SU-DHL-6 (cell line): Measurements from ENCODE around the gene MEGF10.

Source experiments
- H2AFZ ChIP-seq: fragments of 200-600 bp; sonication (generic); 2 replicates; pipeline ENCODE4 v1.6.1; 2014; ENCODE audit warnings: low read depth, mild to moderate bottlenecking, moderate library complexity, mixed read lengths, antibody characterized with exemption, low read length; ENCODE audit not compliant: severe bottlenecking
- H3F3A ChIP-seq: fragments of 200-600 bp; shearing (Covaris generic); 2 replicates; pipeline ENCODE4 v1.6.0; 2016; ENCODE audit warnings: antibody characterized with exemption, mild to moderate bottlenecking; ENCODE audit not compliant: insufficient read depth
- H3K27ac ChIP-seq: fragments of 200-600 bp; sonication (generic); 2 replicates; pipeline ENCODE4 v1.5.1; 2016; ENCODE audit warnings: low read depth, mild to moderate bottlenecking, low read length, moderate library complexity, mixed read lengths
- H3K27me3 ChIP-seq: fragments of 200-600 bp; sonication (generic), shearing (Covaris generic); 2 replicates; pipeline ENCODE4 v1.6.0; 2014; ENCODE audit warnings: mild to moderate bottlenecking, low read length
- H3K36me3 ChIP-seq: fragments of 200-600 bp; sonication (generic); 2 replicates; pipeline ENCODE4 v1.6.1; 2014; ENCODE audit warnings: mild to moderate bottlenecking, low read length, mixed read lengths
- H3K4me2 ChIP-seq: fragments of 300-600, 200-600 bp; shearing (Covaris generic), sonication (generic); 2 replicates; pipeline ENCODE4 v1.6.0; 2014; ENCODE audit warnings: low read length, low read depth, mild to moderate bottlenecking; ENCODE audit not compliant: poor library complexity, severe bottlenecking
- H3K4me3 ChIP-seq: fragments of 200-600 bp; sonication (generic); 2 replicates; pipeline ENCODE4 v1.5.1; 2014; ENCODE audit warnings: antibody characterized with exemption, low read length, mild to moderate bottlenecking, mixed read lengths; ENCODE audit not compliant: insufficient read depth, poor library complexity, severe bottlenecking
- H3K79me2 ChIP-seq: fragments of 200-600 bp; sonication (generic); 2 replicates; pipeline ENCODE4 v1.6.1; 2014; ENCODE audit warnings: mild to moderate bottlenecking, low read length, moderate library complexity; ENCODE audit not compliant: insufficient read depth
- H3K9ac ChIP-seq: fragments of 200-600 bp; sonication (generic); 2 replicates; pipeline ENCODE4 v1.7.0; 2014; ENCODE audit warnings: mild to moderate bottlenecking, low read length
- H3K9me2 ChIP-seq: fragments of 200-600 bp; sonication (generic); replicated peaks from 2 replicates; pipeline ENCODE4 v1.6.1; 2014; ENCODE audit warnings: low read length; ENCODE audit not compliant: insufficient read depth
- H3K9me3 ChIP-seq: fragments of 200-600 bp; sonication (generic); 2 replicates; pipeline ENCODE4 v1.6.1; 2014; ENCODE audit warnings: low read length, mixed read lengths; ENCODE audit not compliant: insufficient read depth
- H4K20me1 ChIP-seq: fragments of 200-600 bp; sonication (generic); 2 replicates; pipeline ENCODE4 v1.6.1; 2014; ENCODE audit warnings: low read depth, mild to moderate bottlenecking, antibody characterized with exemption, low read length, moderate library complexity, mixed read lengths
- EZH2phosphoT487 ChIP-seq: fragments of 200-600 bp; sonication (generic), shearing (Covaris generic); conservative IDR thresholded peaks from 2 replicates; pipeline ENCODE4 v1.6.1; 2018; ENCODE audit warnings: mild to moderate bottlenecking, antibody characterized with exemption, low read length, moderate library complexity, mixed read lengths
- TF ChIP-seq, protein P1 (sequence below): fragments of 200-600 bp; sonication (generic); IDR thresholded peaks from one replicate; pipeline ENCODE4 v1.5.1; 2017; ENCODE audit warnings: antibody characterized with exemption, mild to moderate bottlenecking, low read length, moderate library complexity; ENCODE audit not compliant: insufficient read depth, poor library complexity, severe bottlenecking

MEGF10 gene

DNA sequence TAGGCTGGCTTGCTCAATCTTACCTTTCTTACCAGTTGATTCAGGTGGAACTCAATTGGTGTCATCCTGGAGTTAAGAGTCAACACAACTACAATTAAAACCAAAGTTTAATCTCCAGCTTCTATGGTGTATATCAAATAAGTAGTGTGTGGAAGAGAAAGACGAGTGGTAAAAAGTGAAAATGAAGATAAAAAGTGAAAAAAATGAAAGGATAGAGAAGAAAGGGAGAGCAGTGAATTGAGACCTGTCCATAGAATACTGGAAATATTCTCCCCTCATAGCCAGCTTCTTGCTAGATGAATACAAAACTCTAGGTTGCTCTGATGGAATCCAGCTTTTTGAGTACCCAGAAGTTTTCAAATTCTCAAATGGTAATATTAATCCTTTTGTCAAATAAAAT is 76.4 kb downstream of the MEGF10 start:
- H3K27me3 ChIP-seq = no peaks in the 10 kb centered on the region
- H3K9ac ChIP-seq = no peak overlapping the region
- no peaks in the 10 kb centered on the region for H3K79me2 ChIP-seq
- no peak overlapping the region for H3K4me3 ChIP-seq
- H3K9me2 ChIP-seq = no peaks in the 10 kb centered on the region
- H3F3A ChIP-seq = no peaks in the 10 kb centered on the region
- no peak overlapping the region for H3K27ac ChIP-seq
- TF ChIP-seq, protein P1, sequence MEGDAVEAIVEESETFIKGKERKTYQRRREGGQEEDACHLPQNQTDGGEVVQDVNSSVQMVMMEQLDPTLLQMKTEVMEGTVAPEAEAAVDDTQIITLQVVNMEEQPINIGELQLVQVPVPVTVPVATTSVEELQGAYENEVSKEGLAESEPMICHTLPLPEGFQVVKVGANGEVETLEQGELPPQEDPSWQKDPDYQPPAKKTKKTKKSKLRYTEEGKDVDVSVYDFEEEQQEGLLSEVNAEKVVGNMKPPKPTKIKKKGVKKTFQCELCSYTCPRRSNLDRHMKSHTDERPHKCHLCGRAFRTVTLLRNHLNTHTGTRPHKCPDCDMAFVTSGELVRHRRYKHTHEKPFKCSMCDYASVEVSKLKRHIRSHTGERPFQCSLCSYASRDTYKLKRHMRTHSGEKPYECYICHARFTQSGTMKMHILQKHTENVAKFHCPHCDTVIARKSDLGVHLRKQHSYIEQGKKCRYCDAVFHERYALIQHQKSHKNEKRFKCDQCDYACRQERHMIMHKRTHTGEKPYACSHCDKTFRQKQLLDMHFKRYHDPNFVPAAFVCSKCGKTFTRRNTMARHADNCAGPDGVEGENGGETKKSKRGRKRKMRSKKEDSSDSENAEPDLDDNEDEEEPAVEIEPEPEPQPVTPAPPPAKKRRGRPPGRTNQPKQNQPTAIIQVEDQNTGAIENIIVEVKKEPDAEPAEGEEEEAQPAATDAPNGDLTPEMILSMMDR = no peak
- TF ChIP-seq EZH2phosphoT487 = no peak
- H3K9me3 ChIP-seq = no peaks in the 10 kb centered on the region
- H2AFZ ChIP-seq = no peak overlapping the region
- no peaks in the 10 kb centered on the region for H4K20me1 ChIP-seq
- H3K36me3 ChIP-seq = no peaks in the 10 kb centered on the region
- no peak overlapping the region for H3K4me2 ChIP-seq

DNA sequence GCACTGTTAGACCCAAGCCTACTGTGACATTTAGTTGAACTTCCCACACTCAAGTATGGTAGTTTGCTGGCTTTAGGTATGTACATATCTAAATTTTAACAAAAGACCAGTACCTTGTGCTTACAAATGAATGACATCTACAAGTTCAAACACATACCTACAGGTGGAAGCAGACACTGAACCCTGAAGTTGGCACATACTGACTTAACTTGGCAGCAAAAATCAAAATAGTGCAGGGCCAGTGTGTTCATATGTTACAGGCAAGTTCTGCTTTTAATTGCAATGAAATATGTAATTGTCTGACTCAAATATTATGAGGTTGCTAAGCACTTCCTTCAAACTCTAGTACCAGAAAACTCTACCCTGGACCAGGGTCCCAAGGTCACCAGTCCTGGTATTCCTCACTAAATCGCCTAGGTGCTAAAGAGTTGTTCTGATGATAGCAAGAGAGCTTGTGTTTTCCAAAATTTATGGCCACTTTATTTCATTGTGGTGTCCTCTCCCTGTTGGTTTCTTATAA is 77.4 kb downstream of the MEGF10 start:
- no peaks in the 10 kb centered on the region for H3K27me3 ChIP-seq
- TF ChIP-seq, protein P1 = no peak
- TF ChIP-seq EZH2phosphoT487 = no peak

DNA sequence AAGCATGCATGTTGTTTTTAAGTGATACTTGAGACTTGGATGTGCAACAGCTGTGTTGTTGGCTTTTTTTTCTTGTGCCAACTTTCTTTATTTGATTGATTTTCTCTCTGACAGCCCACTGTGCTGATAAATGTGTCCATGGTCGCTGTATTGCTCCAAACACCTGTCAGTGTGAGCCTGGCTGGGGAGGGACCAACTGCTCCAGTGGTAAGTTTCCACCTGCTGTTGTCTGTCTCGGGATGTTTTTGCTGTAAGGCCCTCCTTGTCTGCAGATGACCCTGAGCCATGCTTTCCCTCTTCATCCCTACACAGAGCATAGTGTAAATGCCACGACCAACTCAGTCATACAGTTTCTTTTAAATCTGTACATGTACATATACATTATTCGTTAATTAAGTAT is 79.2 kb downstream of the MEGF10 start:
- Histone ChIP-seq H3K9me3 (no peaks in the 10 kb centered on the region), H3K36me3 (no peaks in the 10 kb centered on the region), H3K79me2 (no peaks in the 10 kb centered on the region), H3K4me3 (no peak overlapping the region), H3K9ac (no peak overlapping the region), H2AFZ (no peak overlapping the region), H3K4me2 (no peak overlapping the region), H3K27ac (no peak overlapping the region), H3K27me3 (no peaks in the 10 kb centered on the region), H3F3A (no peaks in the 10 kb centered on the region), H4K20me1 (no peaks in the 10 kb centered on the region), H3K9me2 (no peaks in the 10 kb centered on the region)
- TF ChIP-seq EZH2phosphoT487 = no peak
- TF ChIP-seq, protein P1 = no peak

More for the DNA sequence above, 77.4 kb downstream of the MEGF10 start:
- Histone ChIP-seq H3K4me3 (no peak overlapping the region), H3K9me2 (no peaks in the 10 kb centered on the region), H3K36me3 (no peaks in the 10 kb centered on the region), H3K79me2 (no peaks in the 10 kb centered on the region), H3K27ac (no peak overlapping the region), H3F3A (no peaks in the 10 kb centered on the region), H3K9me3 (no peaks in the 10 kb centered on the region), H4K20me1 (no peaks in the 10 kb centered on the region), H3K9ac (no peak overlapping the region), H3K4me2 (no peak overlapping the region), H2AFZ (no peak overlapping the region)
